Panc1 (cell line): ENCODE measurements around the gene B3GALT5. TPM values are rescaled to one million over a fixed set of nuclear protein-coding genes. Genes with fewer than 3 reads are reported as not detected.

Source experiments
- ATAC-seq: fragments of 200-7000 bp; cut with Tn5 transposase; 2 replicates; pipeline ENCODE4 v1.9.1; 2020; ENCODE audit warnings: mild to moderate bottlenecking, moderate library complexity
- BruUV-seq: library from RNA; stranded (reverse); fragments of 400-500 nt; replicated peaks from 2 replicates; lab custom pipeline; 2021; lab: Mats Ljungman, UMichigan
- CTCF ChIA-PET: fragments of 300-600 bp; sonication (Branson Sonifier 250); formaldehyde crosslinking; loops from one replicate; lab custom pipeline; 2022; ENCODE audit warnings: antibody characterized with exemption; lab: Charles Lee
- POLR2A ChIA-PET: fragments of 300-600 bp; sonication (Branson Sonifier 250); formaldehyde crosslinking; loops from one replicate; lab custom pipeline; 2022; ENCODE audit warnings: antibody characterized with exemption; lab: Charles Lee
- DNase-seq: peaks from one replicate; pipeline ENCODE4 v3.0.0-alpha.2; 2010; ENCODE audit warnings: low read depth, low spot score
- H3K27ac ChIP-seq: 2 replicates; pipeline ENCODE4 v1.5.1; 2011; ENCODE audit warnings: mild to moderate bottlenecking, low read length, inconsistent platforms
- H3K27me3 ChIP-seq: fragments of 200-500 bp; sonication (Bioruptor generic); 2 replicates; pipeline ENCODE4 v1.6.0; 2014; ENCODE audit warnings: low read length, inconsistent platforms; ENCODE audit not compliant: control insufficient read depth, insufficient read depth
- H3K36me3 ChIP-seq: fragments of 200-500 bp; sonication (Bioruptor generic); 2 replicates; pipeline ENCODE4 v1.5.1; 2014; ENCODE audit warnings: inconsistent platforms, mild to moderate bottlenecking, low read length, moderate library complexity; ENCODE audit not compliant: control insufficient read depth, insufficient read depth
- H3K4me1 ChIP-seq: 2 replicates; pipeline ENCODE4 v1.5.1; 2011; ENCODE audit warnings: inconsistent platforms, mild to moderate bottlenecking, low read length, moderate library complexity; ENCODE audit not compliant: control insufficient read depth, insufficient read depth
- H3K4me3 ChIP-seq, 2 experiments: 2 replicates each; pipeline ENCODE4 v1.5.1; 2011 to 2012; ENCODE audit warnings: low read depth in 2 of 2, low read length in 2 of 2, mild to moderate bottlenecking in 2 of 2, inconsistent platforms in 1 of 2, moderate library complexity in 1 of 2
- H3K9me3 ChIP-seq: fragments of 200-500 bp; sonication (Bioruptor generic); 2 replicates; pipeline ENCODE4 v1.5.1; 2014; ENCODE audit warnings: low read depth, mild to moderate bottlenecking, inconsistent platforms, low read length, moderate library complexity; ENCODE audit not compliant: control insufficient read depth, insufficient read depth
- POLR2AphosphoS5 ChIP-seq: IDR thresholded peaks from 2 replicates; pipeline ENCODE4 v1.6.1; 2012; ENCODE audit warnings: mild to moderate bottlenecking, low read depth, low read length, moderate library complexity
- SIN3A ChIP-seq: IDR thresholded peaks from 2 replicates; pipeline ENCODE4 v1.6.1; 2012; ENCODE audit warnings: low read depth, mild to moderate bottlenecking, low read length, moderate library complexity, borderline replicate concordance; ENCODE audit not compliant: insufficient read depth
- TCF7L2 ChIP-seq: IDR thresholded peaks from 2 replicates; pipeline ENCODE4 v1.6.1; 2011; ENCODE audit warnings: mild to moderate bottlenecking, low read depth, low read length, inconsistent platforms
- in situ Hi-C: cut with HindIII; loops from 2 replicates; pipeline ENCODE4 v1.10.0; 2016; ENCODE audit warnings: low sequenced_read_pairs, low pct_unique_long_range_greater_than_20kb
- intact Hi-C: fragments of 100-400 bp; cut with micrococcal nuclease; formaldehyde crosslinking; loops from one replicate; pipeline ENCODE4 v1.10.0; 2022; ENCODE audit not compliant: unreplicated experiment
- total RNA-seq: library from RNA; stranded (reverse); gene quantifications from one replicate; pipeline ENCODE4 v1.2.1, GENCODE V29; 2021; ENCODE audit not compliant: unreplicated experiment
- TF ChIP-seq, protein P1 (sequence below), 2 experiments: IDR thresholded peaks; 2 replicates each; pipeline ENCODE4 v1.6.1; 2011 to 2012; ENCODE audit warnings: low read depth in 2 of 2, control low read depth in 1 of 2, low read length in 1 of 2, mild to moderate bottlenecking in 1 of 2, moderate library complexity in 1 of 2; ENCODE audit not compliant: insufficient read depth in 1 of 2
- TF ChIP-seq, protein P2 (sequence below): fragments of 450-650 bp; IDR thresholded peaks from 2 replicates; pipeline ENCODE4 v1.5.1; 2017; ENCODE audit warnings: mild to moderate bottlenecking

Gene B3GALT5
- total RNA-seq, 1 experiment from 2014 or later = 0.10 TPM

DNA sequence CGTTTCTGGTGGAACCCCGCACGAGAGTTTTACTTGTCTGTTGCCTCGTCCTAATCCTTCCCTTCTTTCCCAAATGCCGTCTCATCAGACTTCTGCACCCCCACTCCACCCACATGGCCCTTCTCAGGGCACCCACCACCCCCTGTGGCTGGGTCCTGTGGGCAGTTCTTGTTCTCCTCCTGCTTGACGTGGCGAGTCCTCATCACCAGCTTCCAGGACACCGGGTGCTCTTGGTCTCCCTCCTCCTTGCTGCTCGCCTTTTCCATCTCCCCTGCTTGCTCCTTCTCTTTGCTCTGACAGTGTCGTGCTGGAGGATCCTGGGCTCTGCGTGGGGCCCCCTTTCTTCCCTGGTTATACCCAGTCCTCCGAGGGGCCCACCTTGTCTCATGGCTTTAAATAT is 51.8 kb downstream of the B3GALT5 start:
- ATAC-seq (no peak), DNase-seq (no peak)
- H3K9me3 ChIP-seq = no peaks in the 10 kb centered on the region
- no peaks in the 10 kb centered on the region; the same call in 1 of the 2 replicates for H3K27me3 ChIP-seq
- no peak overlapping the region for H3K27ac ChIP-seq
- H3K4me1 ChIP-seq = no peaks in the 10 kb centered on the region
- H3K4me3 ChIP-seq = no peak overlapping the region
- no peak for TF ChIP-seq POLR2AphosphoS5
- TF ChIP-seq, protein P1, sequence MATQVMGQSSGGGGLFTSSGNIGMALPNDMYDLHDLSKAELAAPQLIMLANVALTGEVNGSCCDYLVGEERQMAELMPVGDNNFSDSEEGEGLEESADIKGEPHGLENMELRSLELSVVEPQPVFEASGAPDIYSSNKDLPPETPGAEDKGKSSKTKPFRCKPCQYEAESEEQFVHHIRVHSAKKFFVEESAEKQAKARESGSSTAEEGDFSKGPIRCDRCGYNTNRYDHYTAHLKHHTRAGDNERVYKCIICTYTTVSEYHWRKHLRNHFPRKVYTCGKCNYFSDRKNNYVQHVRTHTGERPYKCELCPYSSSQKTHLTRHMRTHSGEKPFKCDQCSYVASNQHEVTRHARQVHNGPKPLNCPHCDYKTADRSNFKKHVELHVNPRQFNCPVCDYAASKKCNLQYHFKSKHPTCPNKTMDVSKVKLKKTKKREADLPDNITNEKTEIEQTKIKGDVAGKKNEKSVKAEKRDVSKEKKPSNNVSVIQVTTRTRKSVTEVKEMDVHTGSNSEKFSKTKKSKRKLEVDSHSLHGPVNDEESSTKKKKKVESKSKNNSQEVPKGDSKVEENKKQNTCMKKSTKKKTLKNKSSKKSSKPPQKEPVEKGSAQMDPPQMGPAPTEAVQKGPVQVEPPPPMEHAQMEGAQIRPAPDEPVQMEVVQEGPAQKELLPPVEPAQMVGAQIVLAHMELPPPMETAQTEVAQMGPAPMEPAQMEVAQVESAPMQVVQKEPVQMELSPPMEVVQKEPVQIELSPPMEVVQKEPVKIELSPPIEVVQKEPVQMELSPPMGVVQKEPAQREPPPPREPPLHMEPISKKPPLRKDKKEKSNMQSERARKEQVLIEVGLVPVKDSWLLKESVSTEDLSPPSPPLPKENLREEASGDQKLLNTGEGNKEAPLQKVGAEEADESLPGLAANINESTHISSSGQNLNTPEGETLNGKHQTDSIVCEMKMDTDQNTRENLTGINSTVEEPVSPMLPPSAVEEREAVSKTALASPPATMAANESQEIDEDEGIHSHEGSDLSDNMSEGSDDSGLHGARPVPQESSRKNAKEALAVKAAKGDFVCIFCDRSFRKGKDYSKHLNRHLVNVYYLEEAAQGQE (IDR thresholded peaks at IDR 0.05; ENCODE audit: insufficient read depth in 1 of 2, low read depth in 2 of 2, low read length in 1 of 2) = no peak
- no peak for TF ChIP-seq SIN3A
- in situ Hi-C loops (no loop called here), intact Hi-C loops (no loop called here)
- CTCF ChIA-PET = no interaction called here
- POLR2A ChIA-PET = no interaction called here
- no peaks in the 10 kb centered on the region for H3K36me3 ChIP-seq
- no TSS peak for BruUV-seq

DNA sequence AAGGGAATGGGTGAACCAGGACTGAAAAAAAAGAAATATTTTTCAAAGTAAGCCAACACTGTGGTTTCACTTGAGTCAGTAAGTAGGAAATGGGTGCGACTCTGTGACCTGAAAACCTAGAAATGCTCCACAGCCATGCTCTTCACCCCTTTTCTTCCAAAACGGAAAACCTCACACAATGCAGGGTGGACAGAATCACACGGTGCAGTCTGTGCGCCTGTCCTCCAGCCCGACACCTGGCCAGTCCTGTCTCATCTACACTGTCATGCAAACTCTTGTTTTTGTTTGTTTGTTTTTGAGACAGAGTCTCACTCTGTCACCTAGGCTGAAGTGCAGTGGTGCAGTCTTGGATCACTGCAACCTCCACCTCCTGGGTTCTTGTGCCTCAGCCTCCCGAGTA is 53.3 kb downstream of the B3GALT5 start:
- in situ Hi-C loops = no loop called here

More for the DNA sequence above, 53.3 kb downstream of the B3GALT5 start:
- no TSS peak for BruUV-seq
- Histone ChIP-seq H3K27me3 (no peaks in the 10 kb centered on the region), H3K4me3 (no peak overlapping the region), H3K27ac (no peak overlapping the region), H3K36me3 (no peaks in the 10 kb centered on the region), H3K9me3 (no peaks in the 10 kb centered on the region), H3K4me1 (no peaks in the 10 kb centered on the region)
- ChIA-PET POLR2A (no interaction called here), CTCF (no interaction called here)
- TF ChIP-seq, protein P1 (IDR thresholded peaks at IDR 0.05; ENCODE audit: insufficient read depth in 1 of 2, low read depth in 2 of 2, low read length in 1 of 2) = no peak
- TF ChIP-seq, protein P2, sequence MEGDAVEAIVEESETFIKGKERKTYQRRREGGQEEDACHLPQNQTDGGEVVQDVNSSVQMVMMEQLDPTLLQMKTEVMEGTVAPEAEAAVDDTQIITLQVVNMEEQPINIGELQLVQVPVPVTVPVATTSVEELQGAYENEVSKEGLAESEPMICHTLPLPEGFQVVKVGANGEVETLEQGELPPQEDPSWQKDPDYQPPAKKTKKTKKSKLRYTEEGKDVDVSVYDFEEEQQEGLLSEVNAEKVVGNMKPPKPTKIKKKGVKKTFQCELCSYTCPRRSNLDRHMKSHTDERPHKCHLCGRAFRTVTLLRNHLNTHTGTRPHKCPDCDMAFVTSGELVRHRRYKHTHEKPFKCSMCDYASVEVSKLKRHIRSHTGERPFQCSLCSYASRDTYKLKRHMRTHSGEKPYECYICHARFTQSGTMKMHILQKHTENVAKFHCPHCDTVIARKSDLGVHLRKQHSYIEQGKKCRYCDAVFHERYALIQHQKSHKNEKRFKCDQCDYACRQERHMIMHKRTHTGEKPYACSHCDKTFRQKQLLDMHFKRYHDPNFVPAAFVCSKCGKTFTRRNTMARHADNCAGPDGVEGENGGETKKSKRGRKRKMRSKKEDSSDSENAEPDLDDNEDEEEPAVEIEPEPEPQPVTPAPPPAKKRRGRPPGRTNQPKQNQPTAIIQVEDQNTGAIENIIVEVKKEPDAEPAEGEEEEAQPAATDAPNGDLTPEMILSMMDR = no peak
- no peak for TF ChIP-seq POLR2AphosphoS5
- TF ChIP-seq TCF7L2 = no peak
- no peak for TF ChIP-seq SIN3A
- DNase-seq = no peak
- ATAC-seq = no peak
- intact Hi-C loops = no loop called here
